ENCODE data around the gene MLANA.
A peak's percentile ranks its signal among the peaks of the same experiment; 100 is the strongest.

The MLANA gene

GRCh38 chr9:5953743-5954707, 63.3 kb downstream of the MLANA start:
- H3K27me3 ChIP-seq (replicated peaks; ENCODE audit: control insufficient read depth, insufficient read depth, low read length): no peaks in the 10 kb centered on the region
- no peak for DNase-seq (ENCODE audit: extremely low read depth, insufficient read length)
- no peak overlapping the region for H3K4me3 ChIP-seq (replicated peaks; ENCODE audit: low read depth, low read length)
- no peaks in the 10 kb centered on the region for H3K36me3 ChIP-seq (ENCODE audit: control insufficient read depth, insufficient read depth, low read length)
- no peak for TF ChIP-seq CTCF (IDR thresholded peaks at IDR 0.05; ENCODE audit: insufficient read depth, low read length, poor library complexity, severe bottlenecking)

DNA sequence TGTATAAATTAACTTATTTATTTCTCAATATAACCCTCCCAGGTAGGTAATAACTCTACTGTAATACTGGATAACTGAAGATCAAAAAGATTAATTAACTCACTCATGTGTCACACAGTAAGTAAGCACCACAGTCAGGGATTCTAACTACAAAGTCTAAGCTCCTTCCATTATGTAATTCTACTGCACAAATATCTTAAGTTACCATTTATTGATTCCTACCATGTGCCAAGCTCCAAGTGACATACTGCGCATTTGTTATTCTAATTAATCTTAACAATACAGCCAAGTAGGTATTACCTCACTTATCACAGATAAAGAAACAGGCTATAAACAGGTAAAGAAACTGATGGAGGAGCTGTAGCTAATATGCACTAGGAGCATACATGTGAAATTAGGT, 66.5 kb downstream of the MLANA start:
- no peak for DNase-seq (ENCODE audit: extremely low read depth, insufficient read length)
- no peaks in the 10 kb centered on the region for H3K27me3 ChIP-seq (replicated peaks; ENCODE audit: control insufficient read depth, insufficient read depth, low read length)
- TF ChIP-seq CTCF (IDR thresholded peaks at IDR 0.05; ENCODE audit: insufficient read depth, low read length, poor library complexity, severe bottlenecking): no peak
- H3K36me3 ChIP-seq (ENCODE audit: control insufficient read depth, insufficient read depth, low read length): no peaks in the 10 kb centered on the region
- H3K4me3 ChIP-seq (replicated peaks; ENCODE audit: low read depth, low read length): no peak overlapping the region

GRCh38 chr9:5958273-5958672, 67.6 kb downstream of the MLANA start:
- Histone ChIP-seq H3K36me3 (ENCODE audit: control insufficient read depth, insufficient read depth, low read length) (no peaks in the 10 kb centered on the region), H3K27me3 (replicated peaks; ENCODE audit: control insufficient read depth, insufficient read depth, low read length) (no peaks in the 10 kb centered on the region), H3K4me3 (replicated peaks; ENCODE audit: low read depth, low read length) (no peak overlapping the region)
- DNase-seq (ENCODE audit: extremely low read depth, insufficient read length): peak; percentile 26
- TF ChIP-seq CTCF (IDR thresholded peaks at IDR 0.05; ENCODE audit: insufficient read depth, low read length, poor library complexity, severe bottlenecking): no peak

All from GM06990 (cell line).